Kidney (tissue), 22 donors: ENCODE data around the gene APP. TPM values are rescaled to one million over a fixed set of nuclear protein-coding genes. Genes with fewer than 3 reads are reported as not detected.

Experiments
- DNase-seq, 5 donors: peaks; one replicate each; pipeline ENCODE4 v3.0.0-alpha.2; 2013 to 2020
- FAIRE-seq: peaks from 2 replicates; lab custom pipeline; 2012; peaks lifted over from hg19 to GRCh38; lab: Jason Lieb, UNC
- H3K27ac ChIP-seq, 2 donors: one replicate each; pipeline ENCODE4 v1.7.0; 2013; ENCODE audit warnings: low read depth in 2 of 2, low read length in 2 of 2, inconsistent platforms in 1 of 2
- H3K27me3 ChIP-seq: one replicate; pipeline ENCODE4 v1.7.1; 2013; ENCODE audit warnings: low read length, inconsistent platforms; ENCODE audit not compliant: control insufficient read depth, insufficient read depth
- H3K36me3 ChIP-seq, 3 donors: one replicate each; pipeline versions ENCODE4 v1.7.0 to v1.7.1; 2013; ENCODE audit warnings: low read length in 3 of 3, control low read depth in 1 of 3, inconsistent platforms in 1 of 3; ENCODE audit not compliant: insufficient read depth in 3 of 3, control insufficient read depth in 2 of 3
- H3K4me1 ChIP-seq, 3 donors: one replicate each; pipeline versions ENCODE4 v1.7.0 to v1.7.1; 2013; ENCODE audit warnings: low read length in 3 of 3, inconsistent platforms in 1 of 3, low read depth in 1 of 3; ENCODE audit not compliant: control insufficient read depth in 2 of 3, insufficient read depth in 2 of 3
- H3K4me3 ChIP-seq, 3 donors: one replicate each; pipeline versions ENCODE4 v1.7.0 to v1.8.1; 2013; ENCODE audit warnings: low read length in 3 of 3, control low read depth in 1 of 3, inconsistent platforms in 1 of 3
- H3K9ac ChIP-seq, 3 donors: one replicate each; pipeline versions ENCODE4 v1.7.0 to v1.7.1; 2013; ENCODE audit warnings: low read length in 3 of 3, control low read depth in 1 of 3, inconsistent platforms in 1 of 3
- H3K9me3 ChIP-seq, 3 donors: one replicate each; pipeline versions ENCODE4 v1.7.0 to v1.7.1; 2013; ENCODE audit warnings: low read length in 3 of 3, control low read depth in 1 of 3, inconsistent platforms in 1 of 3; ENCODE audit not compliant: control insufficient read depth in 2 of 3, insufficient read depth in 1 of 3
- intact Hi-C: fragments of 100-400 bp; cut with DNase I; formaldehyde crosslinking; loops from one replicate; pipeline ENCODE4 v1.11.1; 2022
- long read RNA-seq, 10 donors: library from polyadenylated mRNA in 1 of 10; unstranded in 1 of 10; transcript quantifications; one replicate each; pipeline ENCODE4 v2.0.0 and lab custom pipeline, GENCODE V29; 2021 to 2026
- polyA plus RNA-seq: library from polyadenylated mRNA; stranded (reverse); fragments of 350-450 nt; fragmentation: Illumina TruSeq; extraction: RNeasy Lipid Tissue Mini Kit (QIAGEN cat#74804); gene quantifications from one replicate; pipeline ENCODE4 v1.2.3, GENCODE V29; 2014; ENCODE audit warnings: low read depth, low replicate concordance; ENCODE audit not compliant: insufficient read depth
- total RNA-seq: library from RNA; stranded (reverse); fragmentation: NEBNext Ultra II Directional; extraction: Animal tissue kit (Norgen Biotek cat#: 25700); gene quantifications from one replicate; pipeline ENCODE4 v1.2.1, GENCODE V29; 2021
- TF ChIP-seq, protein P1 (sequence below): IDR thresholded peaks from 3 replicates; pipeline ENCODE4 v1.5.1; 2012; ENCODE audit warnings: mild to moderate bottlenecking, moderate library complexity, borderline replicate concordance; ENCODE audit not compliant: insufficient read depth; ENCODE audit errors: extremely low read depth
- donor health status: control.
- donor health status: control.
- donor health status: control.
- donor health status: control.
- donor health status: control.
- donor health status: DM: yes; HTN: yes; CAD: no.
- donor health status: Normal renal cell carcinoma (clear cell type).

APP gene
- total RNA-seq (1,303 TPM), polyA plus RNA-seq (472 TPM)
- long read RNA-seq, donor 1, transcript APP-213 (3 exons, 816 nt), result minor isoform, 11 of 224 reads
- long read RNA-seq, donor 1, transcript APP-204 (17 exons, 3,543 nt), result minor isoform, 48 of 224 reads
- long read RNA-seq, donor 1, transcript APP-201 (18 exons, 3,467 nt), result major isoform, 51 of 224 reads
- long read RNA-seq, donor 1, transcript APP-202 (16 exons, 3,355 nt), result minor isoform, 9 of 224 reads
- long read RNA-seq, donor 1, partial matches to known transcripts, result 99 of 224 reads
- long read RNA-seq, donor 1, other reads (novel, unspliced or antisense), result 5 of 224 reads
- long read RNA-seq, donor 2, transcript APP-204 (17 exons, 3,543 nt), result major isoform, 66 of 196 reads
- long read RNA-seq, donor 2, transcript APP-202 (16 exons, 3,355 nt), result minor isoform, 5 of 196 reads
- long read RNA-seq, donor 2, transcript APP-201 (18 exons, 3,467 nt), result minor isoform, 54 of 196 reads
- long read RNA-seq, donor 2, transcript APP-213 (3 exons, 816 nt), result minor isoform, 5 of 196 reads
- long read RNA-seq, donor 2, partial matches to known transcripts, result 63 of 196 reads
- long read RNA-seq, donor 2, other reads (novel, unspliced or antisense), result 0 of 196 reads
- long read RNA-seq, donor 3, transcript APP-201 (18 exons, 3,467 nt), result minor isoform, 54 of 209 reads
- long read RNA-seq, donor 3, transcript APP-204 (17 exons, 3,543 nt), result major isoform, 69 of 209 reads
- long read RNA-seq, donor 3, transcript APP-202 (16 exons, 3,355 nt), result minor isoform, 6 of 209 reads
- long read RNA-seq, donor 3, partial matches to known transcripts, result 71 of 209 reads
- long read RNA-seq, donor 3, other reads (novel, unspliced or antisense), result 5 of 209 reads
- long read RNA-seq, donor 4, transcript APP-201 (18 exons, 3,467 nt), result minor isoform, 32 of 116 reads
- long read RNA-seq, donor 4, transcript APP-204 (17 exons, 3,543 nt), result major isoform, 40 of 116 reads
- long read RNA-seq, donor 4, transcript APP-213 (3 exons, 816 nt), result minor isoform, 6 of 116 reads
- long read RNA-seq, donor 4, partial matches to known transcripts, result 36 of 116 reads
- long read RNA-seq, donor 4, other reads (novel, unspliced or antisense), result 0 of 116 reads
- long read RNA-seq, donor 5, partial matches to known transcripts, result 0 of 1 reads
- long read RNA-seq, donor 5, other reads (novel, unspliced or antisense), result 0 of 1 reads
- long read RNA-seq, donor 6, transcript APP-213 (3 exons, 816 nt), result minor isoform, 5 of 44 reads
- long read RNA-seq, donor 6, transcript APP-204 (17 exons, 3,543 nt), result major isoform, 19 of 44 reads
- long read RNA-seq, donor 6, transcript APP-201 (18 exons, 3,467 nt), result minor isoform, 11 of 44 reads
- long read RNA-seq, donor 6, partial matches to known transcripts, result 5 of 44 reads
- long read RNA-seq, donor 6, other reads (novel, unspliced or antisense), result 0 of 44 reads
- long read RNA-seq, donor 7, transcript APP-201 (18 exons, 3,467 nt), result major isoform, 14 of 207 reads
- long read RNA-seq, donor 7, transcript APP-204 (17 exons, 3,543 nt), result major isoform, 14 of 207 reads
- long read RNA-seq, donor 7, partial matches to known transcripts, result 27 of 207 reads
- long read RNA-seq, donor 7, other reads (novel, unspliced or antisense), result 151 of 207 reads
- long read RNA-seq, donor 8, transcript APP-204 (17 exons, 3,543 nt), result major isoform, 43 of 179 reads
- long read RNA-seq, donor 8, transcript APP-202 (16 exons, 3,355 nt), result minor isoform, 6 of 179 reads
- long read RNA-seq, donor 8, transcript APP-201 (18 exons, 3,467 nt), result minor isoform, 35 of 179 reads
- long read RNA-seq, donor 8, transcript APP-213 (3 exons, 816 nt), result minor isoform, 7 of 179 reads
- long read RNA-seq, donor 8, partial matches to known transcripts, result 87 of 179 reads
- long read RNA-seq, donor 8, other reads (novel, unspliced or antisense), result 0 of 179 reads
- long read RNA-seq, donor 9, transcript APP-201 (18 exons, 3,467 nt), result minor isoform, 16 of 73 reads
- long read RNA-seq, donor 9, transcript APP-204 (17 exons, 3,543 nt), result major isoform, 23 of 73 reads
- long read RNA-seq, donor 9, partial matches to known transcripts, result 30 of 73 reads
- long read RNA-seq, donor 9, other reads (novel, unspliced or antisense), result 0 of 73 reads
- long read RNA-seq, donor 10, transcript APP-213 (3 exons, 816 nt), result minor isoform, 6 of 166 reads
- long read RNA-seq, donor 10, transcript APP-202 (16 exons, 3,355 nt), result minor isoform, 7 of 166 reads
- long read RNA-seq, donor 10, transcript APP-201 (18 exons, 3,467 nt), result minor isoform, 29 of 166 reads
- long read RNA-seq, donor 10, transcript APP-204 (17 exons, 3,543 nt), result major isoform, 43 of 166 reads
- long read RNA-seq, donor 10, partial matches to known transcripts, result 78 of 166 reads
- long read RNA-seq, donor 10, other reads (novel, unspliced or antisense), result 0 of 166 reads

DNA sequence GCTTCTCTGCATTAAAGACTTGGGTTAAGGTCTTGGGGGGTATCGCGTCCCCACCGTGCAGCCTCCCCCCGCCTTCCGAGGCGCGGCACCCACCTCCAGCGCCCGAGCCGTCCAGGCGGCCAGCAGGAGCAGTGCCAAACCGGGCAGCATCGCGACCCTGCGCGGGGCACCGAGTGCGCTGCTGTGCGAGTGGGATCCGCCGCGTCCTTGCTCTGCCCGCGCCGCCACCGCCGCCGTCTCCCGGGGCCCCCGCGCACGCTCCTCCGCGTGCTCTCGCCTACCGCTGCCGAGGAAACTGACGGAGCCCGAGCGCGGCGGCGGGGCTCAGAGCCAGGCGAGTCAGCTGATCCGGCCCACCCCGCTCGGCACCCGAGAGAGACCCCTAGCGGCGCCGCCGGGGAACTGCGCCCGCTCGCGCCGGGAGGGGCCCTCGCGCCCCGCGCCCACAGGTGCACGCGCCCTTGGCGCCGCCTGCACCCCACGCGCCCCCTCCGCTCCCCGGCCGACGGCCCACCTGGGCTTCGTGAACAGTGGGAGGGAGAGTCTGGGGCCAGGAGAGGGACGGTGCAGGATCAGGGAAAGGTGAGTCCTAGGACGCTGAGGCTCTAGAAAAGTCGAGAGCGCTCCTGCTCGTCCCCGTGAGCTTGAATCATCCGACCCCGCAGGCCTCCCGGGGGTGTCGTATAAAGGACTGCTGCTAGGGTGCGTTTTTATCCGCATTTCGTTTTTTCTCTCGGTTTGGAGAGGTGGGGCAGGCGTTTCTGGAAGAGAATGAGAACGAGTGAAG, at the start of gene APP:
APP (minus strand) TSS at position 300 of the 787 bp plus-strand sequence; CDS start at position 150, 150 bp downstream.
- Histone ChIP-seq H3K27ac (peak within 1 kb of the TSS; percentile 96 to 98), H3K9me3 (no peaks in the 10 kb centered on the region), H3K4me1 (peaks cover 0 to 7% (median 2%) of the 10 kb centered on the region in 3 donors), H3K27me3 (no peaks in the 10 kb centered on the region), H3K4me3 (peak within 1 kb of the TSS; percentile 86 to 90 (median 87)), H3K36me3 (no peaks in the 10 kb centered on the region), H3K9ac (peak within 1 kb of the TSS; percentile 84 to 99 (median 94))
- TF ChIP-seq, protein P1, sequence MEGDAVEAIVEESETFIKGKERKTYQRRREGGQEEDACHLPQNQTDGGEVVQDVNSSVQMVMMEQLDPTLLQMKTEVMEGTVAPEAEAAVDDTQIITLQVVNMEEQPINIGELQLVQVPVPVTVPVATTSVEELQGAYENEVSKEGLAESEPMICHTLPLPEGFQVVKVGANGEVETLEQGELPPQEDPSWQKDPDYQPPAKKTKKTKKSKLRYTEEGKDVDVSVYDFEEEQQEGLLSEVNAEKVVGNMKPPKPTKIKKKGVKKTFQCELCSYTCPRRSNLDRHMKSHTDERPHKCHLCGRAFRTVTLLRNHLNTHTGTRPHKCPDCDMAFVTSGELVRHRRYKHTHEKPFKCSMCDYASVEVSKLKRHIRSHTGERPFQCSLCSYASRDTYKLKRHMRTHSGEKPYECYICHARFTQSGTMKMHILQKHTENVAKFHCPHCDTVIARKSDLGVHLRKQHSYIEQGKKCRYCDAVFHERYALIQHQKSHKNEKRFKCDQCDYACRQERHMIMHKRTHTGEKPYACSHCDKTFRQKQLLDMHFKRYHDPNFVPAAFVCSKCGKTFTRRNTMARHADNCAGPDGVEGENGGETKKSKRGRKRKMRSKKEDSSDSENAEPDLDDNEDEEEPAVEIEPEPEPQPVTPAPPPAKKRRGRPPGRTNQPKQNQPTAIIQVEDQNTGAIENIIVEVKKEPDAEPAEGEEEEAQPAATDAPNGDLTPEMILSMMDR, result peak; percentile 91
- DNase-seq, result peak; percentile 87 to 94 (median 90)
- intact Hi-C loops, result loop anchor here (5.0 kb wide), 1 partner anchor 283 kb away; no protein-coding TSS in a partner anchor
- FAIRE-seq, result no peak

DNA sequence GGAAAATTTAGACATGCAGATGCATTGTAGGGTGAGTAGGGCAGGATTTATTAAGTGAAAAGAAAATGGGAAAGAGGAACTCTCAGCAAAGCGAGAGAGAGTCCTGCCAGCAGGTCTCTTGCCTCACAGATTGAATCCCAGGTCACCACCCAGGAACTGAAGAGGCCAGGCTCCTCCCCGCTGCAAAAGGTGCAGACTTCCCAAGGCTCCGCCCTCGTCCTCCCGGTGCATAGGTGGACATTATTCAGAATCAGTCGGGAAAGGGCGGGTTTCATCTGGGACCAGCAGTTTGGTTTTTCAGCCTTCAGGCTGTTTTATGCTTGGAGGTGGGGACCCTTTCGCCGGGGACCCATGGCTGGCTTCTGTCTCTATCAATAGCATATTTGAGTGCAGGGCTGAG, 41.6 kb upstream of the APP start:
- TF ChIP-seq, protein P1, result no peak
- DNase-seq (no peak), FAIRE-seq (no peak)
- H3K9me3 ChIP-seq, result no peaks in the 10 kb centered on the region
- intact Hi-C loops, result no loop called here
- H3K9ac ChIP-seq, result no peak overlapping the region
- H3K36me3 ChIP-seq, result no peaks in the 10 kb centered on the region
- H3K27ac ChIP-seq, result no peak overlapping the region
- no peak overlapping the region for H3K4me3 ChIP-seq
- no peaks in the 10 kb centered on the region for H3K27me3 ChIP-seq
- H3K4me1 ChIP-seq, result no peaks in the 10 kb centered on the region
